ENCODE data around the gene PDE10A.

PDE10A gene

GRCh38 chr6:165678904-165679303 lies 15.9 kb upstream of the PDE10A start:
- DNase-seq (ENCODE audit: low read depth), result no peak
- no peak overlapping the region for H3K4me3 ChIP-seq (ENCODE audit: low read depth, low read length)
- TF ChIP-seq CTCF (IDR thresholded peaks at IDR 0.05; ENCODE audit: low read depth, low read length, missing control alignments), result no peak

- no peak for DNase-seq (ENCODE audit: low read depth)
- no peak for TF ChIP-seq CTCF (IDR thresholded peaks at IDR 0.05; ENCODE audit: low read depth, low read length, missing control alignments)
- no peak overlapping the region for H3K4me3 ChIP-seq (ENCODE audit: low read depth, low read length)
Observed at GRCh38 chr6:165678429-165678828, 15.4 kb upstream of the PDE10A start.

- no peak overlapping the region for H3K4me3 ChIP-seq (ENCODE audit: low read depth, low read length)
- DNase-seq (ENCODE audit: low read depth), result no peak
- no peak for TF ChIP-seq CTCF (IDR thresholded peaks at IDR 0.05; ENCODE audit: low read depth, low read length, missing control alignments)
Observed at GRCh38 chr6:165677091-165677490, 14.1 kb upstream of the PDE10A start.

- no peak for DNase-seq (ENCODE audit: low read depth)
- no peak overlapping the region for H3K4me3 ChIP-seq (ENCODE audit: low read depth, low read length)
- TF ChIP-seq CTCF (IDR thresholded peaks at IDR 0.05; ENCODE audit: low read depth, low read length, missing control alignments), result no peak
Observed at GRCh38 chr6:165676435-165677068, 13.5 kb upstream of the PDE10A start.

- no peak for DNase-seq (ENCODE audit: low read depth)
- no peak overlapping the region for H3K4me3 ChIP-seq (ENCODE audit: low read depth, low read length)
- TF ChIP-seq CTCF (IDR thresholded peaks at IDR 0.05; ENCODE audit: low read depth, low read length, missing control alignments), result no peak
Observed at GRCh38 chr6:165675120-165675519, 12.1 kb upstream of the PDE10A start.

- H3K4me3 ChIP-seq (ENCODE audit: low read depth, low read length), result no peak overlapping the region
- no peak for DNase-seq (ENCODE audit: low read depth)
- no peak for TF ChIP-seq CTCF (IDR thresholded peaks at IDR 0.05; ENCODE audit: low read depth, low read length, missing control alignments)
Observed at GRCh38 chr6:165674155-165675029, 11.4 kb upstream of the PDE10A start.
